GM18526 (cell line): ENCODE data around the gene PRELID3B.

ENCODE experiments used
- POLR2A ChIP-seq: IDR thresholded peaks from 3 replicates; pipeline ENCODE4 v1.6.1; 2011; ENCODE audit not compliant: insufficient read length; ENCODE audit errors: extremely low read depth

Gene PRELID3B

DNA sequence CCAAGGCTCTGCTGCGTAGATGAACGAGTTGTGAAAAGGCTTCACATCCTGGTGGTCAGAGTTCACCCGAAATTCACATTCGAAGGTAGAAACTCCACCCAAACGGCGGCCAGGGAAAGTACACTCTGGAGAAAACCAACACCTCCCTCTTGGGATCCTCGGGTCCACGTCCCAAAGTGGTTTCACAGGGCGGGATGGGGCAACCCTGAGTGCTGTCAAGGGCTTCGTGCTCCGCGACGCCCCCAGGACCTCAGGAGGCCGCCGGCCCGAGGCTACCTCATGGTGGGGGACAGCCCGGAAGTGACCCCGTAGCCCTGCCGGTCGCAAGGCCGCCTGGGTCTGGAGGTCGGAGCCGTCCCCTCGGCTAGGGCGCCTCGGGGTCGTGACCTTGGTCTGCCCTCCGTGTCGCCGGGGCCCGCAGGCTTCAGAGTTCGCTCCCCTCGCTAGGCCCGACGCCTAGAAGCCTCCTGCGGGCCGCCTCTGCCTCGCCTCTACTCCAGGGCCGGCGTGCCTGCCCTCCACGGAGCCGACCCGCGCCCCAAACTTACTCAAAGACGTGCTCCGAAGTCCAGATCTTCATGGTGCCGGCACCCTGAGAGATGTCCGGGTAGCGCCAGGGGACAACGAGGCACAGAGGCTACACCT lies at the start of gene PRELID3B:
Gene PRELID3B (minus strand): TSS at position 636 of the 645 bp plus-strand sequence. CDS start 56 bp downstream, at position 580.
- TF ChIP-seq POLR2A = no peak

DNA sequence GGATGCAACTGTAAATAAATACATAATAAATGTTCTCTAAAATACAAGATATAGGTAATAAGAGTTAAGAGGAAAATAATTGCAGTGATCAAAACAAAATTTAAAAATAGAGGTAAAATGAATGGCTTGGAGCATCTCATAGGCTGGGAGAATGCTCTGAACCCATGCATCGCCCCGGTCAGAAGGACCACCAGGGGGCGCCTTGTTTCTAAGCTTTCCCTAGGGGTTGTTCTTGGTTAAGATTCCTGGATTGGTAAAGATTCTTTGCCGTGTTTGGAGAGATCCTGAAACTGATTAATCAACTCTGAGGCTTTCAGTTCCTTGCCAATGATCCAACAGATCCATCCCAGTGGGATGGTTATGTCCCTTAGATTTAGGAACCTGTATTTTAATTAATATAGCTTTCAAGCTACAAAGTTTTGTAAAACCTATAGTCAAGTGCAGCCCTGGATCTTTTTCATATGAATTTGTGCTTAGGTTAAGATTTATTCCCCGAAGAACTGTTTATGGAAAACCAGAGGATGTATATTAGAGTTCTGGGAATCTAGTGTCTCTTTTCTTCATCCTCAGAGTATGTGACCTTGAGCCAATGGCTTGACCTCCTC lies 45.3 kb upstream of the PRELID3B start:
- no peak for TF ChIP-seq POLR2A

DNA sequence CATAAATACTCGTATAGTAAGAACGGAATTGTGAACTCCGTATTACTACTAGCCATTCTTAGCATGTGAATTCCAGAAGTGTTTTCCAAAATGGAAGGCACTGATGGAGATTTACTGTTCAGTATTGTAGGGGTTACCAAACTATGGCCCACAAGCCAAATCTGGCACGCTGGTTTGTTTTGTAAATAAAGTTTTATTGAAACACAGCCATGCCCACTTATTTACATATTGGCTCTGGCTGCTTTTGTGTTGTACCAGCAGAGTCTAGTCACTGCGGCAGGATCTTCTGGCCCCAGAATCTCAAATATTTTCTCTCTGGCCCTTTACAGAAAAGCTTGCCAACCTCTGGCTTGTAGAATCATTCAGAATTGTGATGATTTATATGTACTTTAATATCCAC lies 44.3 kb upstream of the PRELID3B start:
- TF ChIP-seq POLR2A = no peak

DNA sequence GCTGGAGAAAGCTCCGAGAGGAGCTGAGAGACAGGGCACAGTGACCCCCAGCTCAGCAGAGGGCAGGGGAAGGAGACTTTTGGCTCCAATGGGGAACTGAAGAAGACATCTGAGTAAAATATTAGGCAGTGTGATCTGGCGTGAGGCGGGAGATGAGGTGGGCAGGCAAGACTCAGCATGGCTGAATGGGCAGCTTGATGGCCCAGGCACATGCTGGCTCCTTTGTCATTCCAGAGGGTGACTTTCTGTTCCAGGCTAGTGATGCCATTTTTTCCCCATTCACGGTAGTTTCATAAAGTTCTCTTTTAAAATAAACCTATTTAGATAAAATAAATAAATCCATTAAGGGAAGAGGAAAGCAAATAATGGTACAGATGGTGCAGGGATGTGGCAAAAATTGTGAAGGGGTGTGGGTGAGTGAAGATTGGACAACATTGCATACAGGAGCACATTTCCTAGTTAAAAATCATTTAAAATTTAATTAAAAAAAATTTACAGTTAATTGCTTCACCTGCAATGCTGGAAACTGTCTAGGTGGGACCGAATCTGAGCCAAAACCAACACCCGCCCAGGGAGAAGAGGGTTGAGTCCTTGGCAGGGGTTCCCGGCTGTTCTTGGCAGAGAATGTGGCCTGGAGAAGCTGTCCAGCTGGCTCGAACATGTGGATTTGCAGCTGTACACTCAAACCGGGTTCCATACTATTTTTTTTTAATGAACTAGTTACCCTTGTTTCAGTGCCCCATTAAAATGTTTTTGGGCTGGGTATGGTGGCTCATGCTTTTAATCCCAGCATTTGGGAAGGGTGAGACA lies 41.7 kb upstream of the PRELID3B start:
- TF ChIP-seq POLR2A = no peak

DNA sequence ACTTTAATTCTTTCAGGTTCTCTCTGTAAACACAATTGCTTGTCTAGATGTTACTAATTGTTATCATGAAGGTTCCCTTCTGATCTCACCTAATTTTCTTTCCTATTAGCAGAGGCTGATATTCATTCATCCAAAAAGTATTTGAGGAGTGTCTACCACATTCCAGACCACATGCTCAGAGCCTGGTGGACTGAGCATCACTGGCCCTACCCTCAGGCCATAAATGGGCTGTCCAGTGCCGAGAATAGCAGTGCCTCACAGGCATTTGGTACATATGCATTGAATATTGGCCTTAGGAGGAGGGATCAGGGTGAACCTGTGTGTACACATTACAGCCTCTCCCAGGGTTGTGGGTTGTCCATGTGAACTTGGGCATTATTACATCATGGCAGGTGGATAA lies 40.4 kb upstream of the PRELID3B start:
- no peak for TF ChIP-seq POLR2A

DNA sequence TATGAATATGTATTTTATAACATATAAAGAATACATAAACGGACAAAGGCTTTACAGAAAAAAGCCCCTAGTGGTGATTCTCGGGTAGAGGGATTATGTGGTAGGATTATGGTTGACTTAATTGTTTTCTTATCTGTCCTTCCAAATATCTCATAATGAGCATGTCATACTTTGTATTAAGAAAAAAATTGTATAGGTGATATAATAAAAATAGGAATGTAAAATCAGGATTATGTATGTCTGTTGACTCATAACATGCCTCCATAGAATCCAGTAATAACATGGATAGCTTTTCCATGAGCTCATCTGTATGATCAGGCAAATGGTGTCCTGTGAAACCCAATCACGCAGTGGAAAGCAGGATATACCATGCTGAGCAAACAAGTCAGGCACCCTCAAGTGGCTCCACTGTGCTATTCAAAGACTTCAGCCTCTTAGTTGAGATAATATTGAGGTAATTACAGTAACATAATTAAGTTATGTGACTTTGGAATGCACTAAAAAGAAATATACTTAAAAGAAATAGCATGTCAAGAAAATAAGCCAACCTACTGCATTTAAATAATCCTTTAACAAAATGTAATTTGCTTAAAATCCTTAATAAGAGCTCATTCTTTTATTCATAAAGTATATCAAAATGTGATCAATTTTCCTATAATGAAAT lies 39.6 kb upstream of the PRELID3B start:
- TF ChIP-seq POLR2A = no peak

DNA sequence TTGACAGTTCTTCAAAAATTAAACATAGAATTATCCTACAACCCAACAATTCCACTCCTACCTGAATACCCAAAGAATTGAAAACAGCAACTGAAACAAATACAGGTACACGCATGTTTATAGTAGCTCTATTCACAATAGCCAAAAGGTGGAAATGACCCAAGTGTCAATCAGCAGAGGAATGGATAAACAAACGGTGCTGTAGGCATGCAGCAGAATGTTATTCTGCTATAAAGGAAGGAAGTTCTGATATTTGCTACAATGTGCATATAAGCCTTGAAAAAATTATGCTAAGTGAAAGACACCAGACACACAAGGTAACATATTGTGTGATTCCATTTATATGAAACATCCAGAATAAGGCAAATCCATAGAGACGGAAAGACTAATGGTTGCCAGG lies 38.5 kb upstream of the PRELID3B start:
- TF ChIP-seq POLR2A = no peak

DNA sequence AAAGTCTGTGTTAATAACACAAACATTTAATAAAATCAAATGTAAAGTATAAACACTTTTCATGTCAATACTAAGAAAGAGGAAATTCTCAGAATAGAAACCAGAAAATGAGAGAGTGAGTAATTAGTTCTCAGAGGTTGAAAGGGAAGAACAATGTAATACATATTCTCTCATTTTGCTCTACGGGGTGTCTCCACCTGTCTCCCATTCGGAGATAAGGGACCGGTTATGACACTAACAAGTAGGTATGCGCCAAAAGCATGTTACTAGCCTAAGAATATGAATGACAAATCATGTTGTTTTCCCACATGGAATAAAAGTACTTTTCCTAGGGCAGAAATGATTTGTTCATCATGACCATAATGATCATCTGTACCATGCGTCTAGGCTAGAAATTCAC lies 35.6 kb upstream of the PRELID3B start:
- no peak for TF ChIP-seq POLR2A

DNA sequence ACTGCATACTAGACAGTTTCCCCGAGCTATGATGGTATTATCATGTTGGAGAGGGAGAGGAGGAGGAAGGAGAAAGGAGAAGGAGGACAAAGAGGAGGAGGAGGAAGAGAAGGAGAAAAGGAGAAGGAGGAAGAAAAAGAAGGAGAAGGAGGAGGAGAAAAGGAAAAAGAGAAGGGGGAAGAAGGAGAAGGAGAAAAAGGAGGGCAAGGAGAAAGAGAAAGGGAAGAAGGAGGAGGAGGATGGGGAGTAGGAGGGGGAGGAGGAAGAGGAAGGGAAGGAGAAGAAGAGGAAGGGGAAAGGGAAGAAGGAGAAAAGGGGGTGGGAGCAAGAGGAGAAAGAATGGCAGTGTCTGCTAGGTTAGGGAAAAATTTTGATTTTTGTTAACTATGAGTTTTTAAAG lies 35.1 kb upstream of the PRELID3B start:
- no peak for TF ChIP-seq POLR2A

DNA sequence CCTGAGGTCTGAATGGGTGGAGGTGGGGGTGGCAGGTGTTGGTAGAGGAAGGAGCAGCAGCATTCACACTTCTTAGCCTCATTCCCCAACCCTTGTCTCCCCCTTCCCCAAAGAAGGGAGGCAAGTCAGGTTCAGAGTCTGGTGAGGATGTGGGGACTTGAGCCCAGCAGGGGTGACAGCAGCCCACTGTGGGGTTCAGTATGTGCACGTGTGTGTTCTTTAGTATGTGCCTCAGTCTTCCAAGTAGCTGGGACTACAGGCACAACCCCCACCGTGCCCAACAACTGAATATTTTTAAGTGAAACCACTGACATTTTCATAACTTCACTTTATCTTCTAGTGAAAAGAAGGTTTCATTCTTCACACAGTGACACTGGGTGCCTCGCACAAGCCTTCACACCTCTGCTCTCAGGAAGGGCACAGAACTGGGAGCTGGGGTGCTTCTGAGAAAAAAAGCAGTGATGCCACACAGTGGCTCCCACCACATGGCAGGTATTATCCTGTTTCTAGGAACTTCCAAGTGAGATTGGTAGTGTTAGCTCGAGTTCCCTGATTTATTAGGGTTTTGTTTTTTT lies 33.4 kb upstream of the PRELID3B start:
- TF ChIP-seq POLR2A = no peak

DNA sequence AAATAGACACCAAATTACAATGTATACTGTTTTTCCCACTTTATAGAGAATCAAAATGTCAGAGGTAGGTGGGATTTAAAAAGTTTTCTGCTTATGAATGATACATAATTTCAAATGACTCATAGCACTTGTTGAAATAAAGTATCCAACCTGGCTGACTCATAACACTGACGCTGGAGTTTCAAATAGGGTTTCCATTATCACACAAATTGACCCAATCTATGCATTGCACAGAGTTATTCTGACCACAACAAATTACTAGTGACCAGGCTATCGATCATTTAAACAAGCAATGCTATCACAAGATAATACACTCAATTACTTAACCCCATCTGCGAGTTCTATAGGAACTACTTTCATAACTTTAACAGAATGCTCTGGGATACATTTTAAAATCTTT lies 31.9 kb upstream of the PRELID3B start:
- no peak for TF ChIP-seq POLR2A

DNA sequence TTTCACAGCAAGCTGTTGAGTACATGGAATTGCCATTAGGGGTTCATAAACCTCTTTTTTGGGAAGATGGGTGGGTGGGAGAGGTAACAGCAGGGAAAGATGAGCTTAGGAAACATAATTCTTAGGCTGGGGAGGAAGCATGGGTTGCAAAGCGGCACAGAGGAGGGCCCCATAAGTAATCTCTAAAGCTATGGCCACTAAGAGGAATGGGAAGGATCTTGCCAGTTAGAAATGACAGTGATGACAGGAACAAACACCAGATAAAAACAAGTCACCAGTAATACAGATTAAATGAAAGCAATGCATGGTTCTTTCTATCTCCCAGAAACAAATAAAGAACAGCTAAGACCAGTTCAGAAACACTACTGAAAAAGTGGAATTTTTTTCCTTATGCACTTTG lies 31.0 kb upstream of the PRELID3B start:
- TF ChIP-seq POLR2A = no peak

DNA sequence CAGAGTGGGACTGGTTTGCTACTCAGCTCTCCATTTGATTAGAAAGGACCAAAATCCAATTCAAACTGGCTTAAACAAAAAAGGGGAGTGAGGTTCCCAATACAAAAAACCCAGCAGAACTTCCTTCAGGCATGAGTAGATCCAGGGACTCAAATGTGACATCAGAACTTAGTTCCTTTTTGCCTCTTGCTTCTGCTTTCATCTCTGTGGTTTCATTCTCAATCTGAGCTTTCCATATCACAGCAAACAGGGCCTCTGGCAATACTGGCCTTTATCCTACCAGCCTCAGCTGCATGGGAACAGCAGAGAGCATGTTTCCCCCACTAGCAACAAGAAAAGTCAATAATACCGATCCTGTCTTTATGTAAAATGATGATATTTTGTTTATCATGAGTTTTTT lies 28.6 kb upstream of the PRELID3B start:
- no peak for TF ChIP-seq POLR2A

DNA sequence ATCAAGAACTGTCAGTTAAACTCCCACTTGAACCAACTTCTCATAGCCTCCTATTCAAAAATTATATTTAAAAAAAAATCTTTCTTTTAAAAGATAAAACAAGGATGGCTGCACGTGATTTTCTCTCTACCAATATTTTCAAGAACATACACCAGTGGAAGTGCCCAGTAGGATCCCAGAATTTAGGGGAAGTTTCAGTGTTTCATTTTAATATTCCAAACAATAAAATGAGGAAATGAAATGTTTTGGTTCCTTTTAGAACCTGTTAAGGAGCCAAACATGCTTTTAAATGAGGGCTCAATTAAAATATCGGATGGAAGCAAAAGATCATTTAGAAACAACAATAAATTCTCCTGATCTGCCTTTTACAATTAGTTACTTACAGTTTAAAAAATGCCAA lies 26.4 kb upstream of the PRELID3B start:
- no peak for TF ChIP-seq POLR2A

DNA sequence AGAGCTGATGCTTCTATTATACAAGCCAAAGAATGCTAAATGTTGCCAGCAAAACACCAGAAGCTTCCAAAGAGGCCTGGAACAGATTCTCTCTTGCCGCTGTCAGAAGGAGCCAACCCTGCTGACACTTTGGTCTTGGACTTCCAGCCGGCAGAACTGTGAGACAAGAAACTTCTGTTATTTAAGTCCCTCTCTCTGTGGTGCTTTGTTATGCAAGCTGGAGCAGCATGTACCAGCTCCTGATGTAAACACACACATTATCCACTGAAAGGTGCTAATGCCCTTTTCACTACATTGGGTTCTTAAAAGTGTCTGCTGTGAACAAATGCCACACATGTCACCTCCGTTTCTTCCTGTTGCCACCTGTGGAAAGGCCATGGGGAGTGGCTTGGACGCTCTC lies 25.9 kb upstream of the PRELID3B start:
- no peak for TF ChIP-seq POLR2A
